Mucosa of descending colon (tissue), 3 donors: Measurements from ENCODE around the gene ASTL. TPM values are rescaled to one million over a fixed set of nuclear protein-coding genes. Genes with fewer than 3 reads are reported as not detected.

Experiments
- ATAC-seq: fragments of 200-7000 bp; cut with Tn5 transposase; one replicate; pipeline ENCODE4 v1.9.1; 2020; ENCODE audit warnings: mild to moderate bottlenecking, moderate library complexity
- DNase-seq, 3 donors: peaks; one replicate each; pipeline ENCODE4 v3.0.0-alpha.2; 2020
- H3K36me3 ChIP-seq: fragments of 200-600 bp; one replicate; pipeline ENCODE4 v1.8.0; 2021; ENCODE audit warnings: low read depth, mild to moderate bottlenecking
- H3K4me1 ChIP-seq: fragments of 200-600 bp; one replicate; pipeline ENCODE4 v1.8.0; 2021; ENCODE audit warnings: low read depth, mild to moderate bottlenecking
- H3K4me3 ChIP-seq: fragments of 200-600 bp; one replicate; pipeline ENCODE4 v1.8.0; 2021; ENCODE audit warnings: mild to moderate bottlenecking
- H3K9me3 ChIP-seq: fragments of 200-600 bp; one replicate; pipeline ENCODE4 v1.8.0; 2021; ENCODE audit warnings: mild to moderate bottlenecking
- CTCF ChIP-seq: fragments of 200-600 bp; IDR thresholded peaks from one replicate; pipeline ENCODE4 v1.8.0; 2022; ENCODE audit warnings: antibody characterized with exemption, mild to moderate bottlenecking
- intact Hi-C, 2 donors: fragments of 100-400 bp; cut with DNase I in 1 of 2; cut with micrococcal nuclease in 1 of 2; formaldehyde crosslinking; loops; one replicate each; pipeline versions ENCODE4 v1.11.0 to v1.11.1; 2022; cut with DNase I, micrococcal nuclease
- total RNA-seq, 3 donors: library from RNA; stranded (reverse); fragmentation: NEBNext Ultra II Directional in 2 of 3; extraction: Animal tissue kit (Norgen Biotek cat#: 25700) in 2 of 3; gene quantifications; one replicate each; pipeline versions ENCODE4 v1.2.1 to v1.2.4, GENCODE V29; 2021 to 2023
- donor health status: DM: no; HTN: no; CAD: no; lungs with moderate emphysema.
- donor health status: DM: no; HTN: no; CAD: no.
- donor health status: DM: no; HTN: yes; CAD: no.

ASTL gene
- total RNA-seq, 3 donors from 2014 or later: not detected

GRCh38 chr2:96083989-96084857 is 54.1 kb downstream of the ASTL start:
- no peak for DNase-seq
- no peaks in the 10 kb centered on the region for H3K9me3 ChIP-seq
- TF ChIP-seq CTCF: no peak
- no peak overlapping the region for H3K4me3 ChIP-seq
- no peaks in the 10 kb centered on the region for H3K36me3 ChIP-seq
- no peak for ATAC-seq
- no peaks in the 10 kb centered on the region for H3K4me1 ChIP-seq
- intact Hi-C loops: no loop called here

- DNase-seq (peak in 1 of 3 donors; percentile 15), ATAC-seq (no peak)
- TF ChIP-seq CTCF: no peak
- Histone ChIP-seq H3K4me1 (no peaks in the 10 kb centered on the region), H3K9me3 (no peaks in the 10 kb centered on the region), H3K36me3 (no peaks in the 10 kb centered on the region), H3K4me3 (no peak overlapping the region)
- intact Hi-C loops: no loop called here
These were observed 55.0 kb downstream of the ASTL start for GRCh38 chr2:96083064-96083939.

- ATAC-seq (no peak), DNase-seq (no peak)
- no peaks in the 10 kb centered on the region for H3K36me3 ChIP-seq
- intact Hi-C loops: no loop called here
- no peaks in the 10 kb centered on the region for H3K9me3 ChIP-seq
- H3K4me1 ChIP-seq: no peaks in the 10 kb centered on the region
- H3K4me3 ChIP-seq: no peak overlapping the region
- TF ChIP-seq CTCF: no peak
These were observed 55.9 kb downstream of the ASTL start for GRCh38 chr2:96082211-96083063.

- Histone ChIP-seq H3K36me3 (no peaks in the 10 kb centered on the region), H3K4me1 (no peaks in the 10 kb centered on the region), H3K4me3 (no peak overlapping the region), H3K9me3 (no peaks in the 10 kb centered on the region)
- intact Hi-C loops: no loop called here
- no peak for ATAC-seq
- no peak for DNase-seq
- no peak for TF ChIP-seq CTCF
These were observed 57.3 kb downstream of the ASTL start for GRCh38 chr2:96081042-96081441.

- H3K4me3 ChIP-seq: no peak overlapping the region
- DNase-seq (no peak), ATAC-seq (no peak)
- TF ChIP-seq CTCF: no peak
- H3K4me1 ChIP-seq: no peaks in the 10 kb centered on the region
- H3K36me3 ChIP-seq: no peaks in the 10 kb centered on the region
- no peaks in the 10 kb centered on the region for H3K9me3 ChIP-seq
- intact Hi-C loops: no loop called here
These were observed 63.0 kb downstream of the ASTL start for GRCh38 chr2:96075199-96075771.
